ENCODE results near the gene BNIP5.
"Not testable (repeated sequence)": the region's sequence is repeated elsewhere in the genome, so short reads cannot be mapped to it uniquely, and the experiment has no call there.

The BNIP5 gene

DNA sequence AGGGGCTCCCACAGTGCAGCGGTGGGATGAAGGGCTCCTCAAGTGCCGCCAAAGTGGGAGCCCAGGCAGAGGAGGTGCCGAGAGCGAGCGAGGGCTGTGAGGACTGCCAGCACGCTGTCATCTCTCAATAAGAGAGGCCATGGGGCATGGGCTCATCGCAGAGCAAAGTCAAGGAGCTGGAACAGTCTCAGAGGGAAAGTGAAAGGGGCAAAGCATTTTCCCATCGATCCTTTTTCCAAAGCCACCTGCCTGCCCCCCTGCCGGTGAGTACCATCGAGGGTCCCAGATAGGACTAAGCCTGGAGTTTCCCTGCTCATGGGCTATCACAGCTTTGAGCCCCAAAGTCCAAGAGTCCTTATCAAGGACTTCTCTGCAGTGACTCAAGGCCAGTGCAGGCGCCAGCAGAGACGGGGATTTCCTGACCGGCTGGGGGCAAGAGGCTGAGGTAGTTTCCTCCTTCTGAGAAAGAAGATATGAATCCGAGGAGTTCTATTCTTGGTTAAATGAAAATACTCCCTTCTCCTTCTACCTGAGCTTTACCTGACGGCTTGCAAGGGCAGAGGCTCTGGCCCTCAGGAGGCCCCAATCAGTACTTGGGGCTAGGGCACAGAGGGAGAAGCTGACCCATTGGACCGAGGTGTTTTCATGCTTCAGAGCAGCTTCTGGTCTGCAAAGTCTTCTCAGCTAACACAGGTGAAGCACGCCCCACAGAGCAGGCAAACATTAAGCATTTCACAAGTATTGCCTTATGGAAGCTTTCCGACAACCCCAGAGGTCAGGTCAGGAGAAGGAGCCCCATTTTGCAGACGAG, 28.2 kb upstream of the BNIP5 start:
- DNase-seq: no peak

DNA sequence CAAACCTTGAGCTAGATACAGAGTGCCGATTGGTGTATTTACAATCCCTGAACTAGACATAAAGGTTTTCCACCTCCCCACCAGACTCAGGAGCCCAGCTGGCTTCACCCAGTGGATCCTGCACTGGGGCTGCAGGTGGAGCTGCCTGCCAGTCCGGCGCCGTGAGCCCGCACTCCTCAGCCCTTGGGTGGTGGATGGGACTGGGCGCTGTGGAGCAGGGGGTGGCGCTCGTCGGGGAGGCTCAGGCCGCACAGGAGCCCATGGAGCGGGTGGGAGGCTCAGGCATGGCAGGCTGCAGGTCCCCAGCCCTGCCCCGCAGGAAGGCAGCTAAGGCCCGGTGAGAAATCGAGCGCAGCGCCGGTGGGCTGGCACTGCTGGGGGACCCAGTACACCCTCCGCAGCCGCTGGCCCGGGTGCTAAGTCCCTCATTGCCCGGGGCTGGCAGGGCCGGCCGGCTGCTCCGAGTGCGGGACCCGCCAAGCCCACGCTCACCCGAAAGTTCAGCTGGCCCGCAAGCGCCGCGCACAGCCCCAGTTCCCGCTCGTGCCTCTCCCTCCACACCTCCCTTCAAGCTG, 27.5 kb upstream of the BNIP5 start:
- DNase-seq: not testable (repeated sequence)

GRCh38 chr6:36363371-36363752, 26.7 kb upstream of the BNIP5 start:
- DNase-seq: not testable (repeated sequence)

DNA sequence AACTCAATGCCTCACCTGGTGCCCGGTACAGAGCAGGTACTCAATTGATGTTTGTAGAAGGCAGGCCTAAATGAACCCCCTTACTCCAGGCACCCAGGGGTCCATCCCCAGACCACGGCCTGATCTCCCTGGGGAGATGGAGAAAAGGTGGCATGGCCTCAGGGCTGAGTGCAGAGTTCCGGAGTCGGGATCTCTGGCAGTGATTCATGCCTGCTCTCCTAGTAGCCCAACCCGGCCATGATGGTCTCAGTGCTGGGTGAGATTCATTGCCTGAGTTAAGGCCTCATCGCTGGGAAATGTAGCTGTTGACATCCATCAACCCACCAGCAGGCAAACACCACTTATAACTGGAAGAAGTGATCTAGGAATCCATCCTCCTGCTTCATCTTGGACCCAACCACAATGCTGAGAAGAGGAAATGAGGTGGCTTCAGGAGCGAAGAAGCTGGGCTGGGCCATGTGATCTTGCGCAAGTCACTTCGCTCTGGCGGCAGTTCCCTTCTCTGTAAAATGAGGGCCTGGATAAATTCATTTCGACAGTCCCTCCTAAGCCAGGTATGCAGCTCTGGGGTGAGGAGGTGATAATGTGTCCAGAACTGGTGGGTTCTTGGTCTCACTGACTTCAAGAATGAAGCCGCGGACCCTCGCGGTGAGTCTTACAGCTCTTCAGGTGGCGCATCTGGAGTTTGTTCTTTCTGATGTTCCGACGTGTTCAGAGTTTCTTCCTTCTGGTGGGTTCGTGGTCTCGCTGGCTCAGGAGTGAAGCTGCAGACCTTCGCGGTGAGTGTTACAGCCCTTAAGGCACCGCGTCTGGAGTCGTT, 26.1 kb upstream of the BNIP5 start:
- DNase-seq: no peak

- DNase-seq: no peak
These were observed 24.4 kb upstream of the BNIP5 start for GRCh38 chr6:36361071-36361470.

- peak; percentile 58 to 77 for DNase-seq
These were observed 23.8 kb upstream of the BNIP5 start for GRCh38 chr6:36360241-36361054.

- no peak for DNase-seq
These were observed 21.7 kb upstream of the BNIP5 start for GRCh38 chr6:36358226-36358915.

- DNase-seq: no peak
These were observed 21.2 kb upstream of the BNIP5 start for GRCh38 chr6:36357872-36358225.

DNA sequence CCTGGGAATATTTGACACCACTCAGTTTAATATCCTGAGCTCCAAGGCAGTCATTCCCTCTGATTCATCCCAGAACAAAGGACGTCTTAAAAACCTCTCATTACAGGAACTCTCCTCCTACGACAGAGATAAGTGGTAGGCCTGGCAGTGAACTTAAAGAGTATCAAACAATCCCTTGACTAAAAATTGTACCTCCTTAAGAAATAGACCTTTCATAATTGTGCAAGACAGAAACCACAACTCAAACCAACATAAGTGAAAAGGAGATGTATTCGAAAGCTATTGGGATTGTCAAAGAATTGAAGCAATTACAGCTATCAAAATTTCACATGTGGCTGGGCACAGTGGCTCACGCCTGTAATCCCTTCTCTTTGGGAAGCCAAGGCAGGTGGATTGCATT, 19.1 kb upstream of the BNIP5 start:
- DNase-seq: no peak

GRCh38 chr6:36353411-36353915, 16.8 kb upstream of the BNIP5 start:
- no peak for DNase-seq

DNA sequence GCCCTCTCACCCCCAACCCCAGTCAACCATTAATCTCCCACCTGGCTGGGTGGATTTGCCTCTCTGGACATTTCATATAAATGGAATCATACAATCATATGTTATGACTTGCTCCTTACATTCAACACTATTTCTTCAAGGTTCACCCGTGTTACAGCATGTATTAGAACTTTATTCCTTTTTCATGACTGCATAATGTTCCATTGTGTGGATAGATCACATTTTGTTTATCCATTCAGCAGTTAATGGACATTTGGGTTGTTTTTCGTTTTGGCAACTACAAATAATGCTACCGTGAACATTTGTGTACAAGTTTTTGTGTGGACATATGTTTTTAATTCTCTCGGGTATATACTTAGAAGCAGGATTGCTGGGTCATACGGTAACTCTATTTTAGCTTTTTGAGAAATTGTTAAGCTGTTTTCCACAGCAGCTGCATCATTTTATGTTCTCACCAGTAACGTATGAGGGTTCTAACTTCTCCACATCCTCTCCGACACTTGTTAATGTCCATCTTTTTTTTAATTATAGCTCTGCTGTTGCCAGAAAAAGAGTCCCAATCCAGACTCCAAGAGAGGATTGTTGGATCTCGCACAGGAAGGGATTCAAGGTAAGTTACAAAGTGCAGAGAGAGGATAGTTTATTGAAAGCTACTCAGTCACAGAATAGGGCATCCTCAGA, 15.9 kb upstream of the BNIP5 start:
- DNase-seq: no peak

- DNase-seq: no peak
These were observed 14.2 kb upstream of the BNIP5 start for GRCh38 chr6:36350681-36351571.

GRCh38 chr6:36350082-36350481, 13.4 kb upstream of the BNIP5 start:
- no peak for DNase-seq

DNA sequence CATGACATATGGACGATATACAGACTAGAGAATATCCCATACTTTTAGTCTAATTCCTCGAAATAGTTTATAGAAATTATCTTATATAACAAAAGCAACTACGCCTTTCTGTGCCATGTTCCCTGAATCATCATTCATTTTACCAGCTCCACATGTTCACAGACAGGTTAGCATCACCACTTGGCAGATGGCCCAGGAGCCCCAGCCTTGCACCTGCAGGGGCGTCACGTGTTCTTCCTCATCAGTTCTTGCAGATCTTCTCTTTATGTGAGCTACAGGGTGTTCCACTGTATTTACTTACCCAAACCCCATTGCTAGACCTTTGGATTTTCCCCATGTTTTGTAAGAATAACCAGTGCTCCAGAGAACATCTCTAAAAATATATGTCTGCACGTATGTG, 12.6 kb upstream of the BNIP5 start:
- DNase-seq: peak; percentile 68 to 69

DNA sequence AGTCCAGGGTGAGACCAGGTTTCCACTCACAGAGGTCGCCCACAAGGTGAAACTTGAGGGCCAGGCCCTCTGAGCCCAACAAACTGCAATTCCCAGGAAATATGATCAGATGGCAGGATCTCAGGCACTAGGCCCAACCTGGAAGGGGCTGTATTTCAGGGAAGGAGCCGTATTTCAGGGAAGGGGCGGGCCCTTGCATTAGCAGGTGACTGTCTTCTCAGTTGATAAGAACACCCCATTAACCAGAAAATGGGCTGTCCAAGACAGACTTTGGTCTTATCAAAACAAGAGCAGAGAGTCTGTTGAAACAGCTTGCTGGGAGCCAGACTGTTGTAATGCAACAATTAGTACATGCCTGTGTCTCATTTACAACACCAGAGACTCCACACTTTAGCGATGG, 10.9 kb upstream of the BNIP5 start:
- DNase-seq: no peak

GRCh38 chr6:36346486-36347273, 10.0 kb upstream of the BNIP5 start:
- no peak for DNase-seq

DNA sequence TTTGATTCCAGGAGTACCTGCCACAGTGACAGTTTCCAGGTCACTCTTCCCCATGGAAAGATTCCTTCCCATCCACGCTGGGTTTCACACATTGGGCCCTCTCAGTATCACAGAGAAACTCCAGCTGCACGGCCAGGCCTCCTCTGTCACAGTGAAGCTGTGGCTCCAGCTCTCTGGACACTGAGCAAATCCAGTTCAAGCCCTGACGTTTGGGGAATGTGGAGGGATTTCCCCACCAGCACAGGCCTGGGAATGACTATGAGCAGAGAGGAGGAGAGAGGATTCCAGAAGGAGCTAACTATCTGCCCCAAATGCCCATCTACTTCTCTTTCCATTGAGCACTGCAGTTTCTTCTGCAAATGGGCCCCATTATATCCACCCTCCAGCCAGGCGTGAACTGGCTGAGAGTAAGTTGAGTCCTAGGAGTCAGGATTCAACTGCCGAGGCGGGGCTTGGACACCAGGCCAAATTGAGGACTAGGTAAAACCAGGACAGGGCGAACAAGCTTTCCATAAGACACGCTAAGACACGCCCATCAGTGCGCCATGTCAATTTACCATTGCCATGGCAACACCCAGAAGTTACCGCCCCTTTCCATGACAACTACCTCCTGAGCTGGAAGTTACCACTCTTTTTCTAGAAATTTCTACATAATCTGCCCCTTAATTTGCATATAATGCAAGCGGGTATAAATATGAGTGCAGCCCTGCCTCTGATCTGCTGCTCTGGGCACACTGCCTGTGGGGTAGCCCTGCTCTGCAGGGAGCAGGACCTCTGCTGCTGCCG, 9.2 kb upstream of the BNIP5 start:
- DNase-seq: no peak

- DNase-seq: no peak
These were observed 6.5 kb upstream of the BNIP5 start for GRCh38 chr6:36343109-36343680.

Measured in NCI-H187 (cell line).